Measurements from ENCODE around the gene MYL9. TPM values are rescaled to one million over a fixed set of nuclear protein-coding genes. Genes with fewer than 3 reads are reported as not detected.
A peak's percentile ranks its signal among the peaks of the same experiment; 100 is the strongest.

MYL9 gene
- total RNA-seq, 3 donors from 2014 or later (not counting 1 experiment from before 2014, with no cell fraction given) = 2.7 to 13.5 (median 2.7) TPM

GRCh38 chr20:36574366-36575135 lies 33.2 kb downstream of the MYL9 start:
- ATAC-seq (peak in 1 of 3 donors; percentile 7), DNase-seq (peak; percentile 41 to 71)
- H3K27me3 Mint-ChIP-seq (ENCODE audit: low read depth in 2 of 2) = no peaks in the 10 kb centered on the region
- no peaks in the 10 kb centered on the region for H3K36me3 Mint-ChIP-seq
- H3K4me1 Mint-ChIP-seq = peaks cover 28 to 31% of the 10 kb centered on the region in 2 donors
- H3K9me3 Mint-ChIP-seq = no peaks in the 10 kb centered on the region
- no peaks in the 10 kb centered on the region for H3K9me3 ChIP-seq (ENCODE audit: control insufficient read depth, insufficient read depth, low read length)
- peak overlapping the region; percentile 92 for H3K4me3 Mint-ChIP-seq
- peak overlapping the region; percentile 100 for H3K4me3 ChIP-seq (ENCODE audit: low read length)
- 1% methylated on average over 57 of the region's 69 CpGs for WGBS (ENCODE audit: insufficient coverage)
- no peak for TF ChIP-seq CTCF (IDR thresholded peaks at IDR 0.05)
- H3K27ac ChIP-seq (ENCODE audit: low read length) = peak overlapping the region; percentile 98
- H3K36me3 ChIP-seq (ENCODE audit: control insufficient read depth, insufficient read depth, low read length) = peaks cover 10% of the 10 kb centered on the region
- intact Hi-C loops (cut with micrococcal nuclease) = loop anchor here (5.0 kb wide), 1 partner anchor 73 kb away; the partner anchor contains the start of gene SLA2
- peak overlapping the region; percentile 89 to 90 for H3K27ac Mint-ChIP-seq
- H3K27me3 ChIP-seq (ENCODE audit: control insufficient read depth, insufficient read depth, low read length) = no peaks in the 10 kb centered on the region
- H3K4me1 ChIP-seq (ENCODE audit: control insufficient read depth, insufficient read depth, low read length) = peaks cover 23% of the 10 kb centered on the region

- H3K4me3 ChIP-seq (ENCODE audit: low read length) = no peak overlapping the region
- H3K4me1 ChIP-seq (ENCODE audit: control insufficient read depth, insufficient read depth, low read length) = peaks cover 23% of the 10 kb centered on the region
- no peak for TF ChIP-seq CTCF (IDR thresholded peaks at IDR 0.05)
- peak overlapping the region; percentile 89 to 90 for H3K27ac Mint-ChIP-seq
- peak overlapping the region; percentile 56 for H3K4me3 Mint-ChIP-seq
- no peak overlapping the region for H3K27ac ChIP-seq (ENCODE audit: low read length)
- H3K9me3 Mint-ChIP-seq = no peaks in the 10 kb centered on the region
- H3K27me3 ChIP-seq (ENCODE audit: control insufficient read depth, insufficient read depth, low read length) = no peaks in the 10 kb centered on the region
- peaks cover 28 to 31% of the 10 kb centered on the region in 2 donors for H3K4me1 Mint-ChIP-seq
- H3K36me3 Mint-ChIP-seq = no peaks in the 10 kb centered on the region
- peak in 1 of 2 donors; percentile 2 for DNase-seq
- intact Hi-C loops (cut with micrococcal nuclease) = no loop called here
- H3K9me3 ChIP-seq (ENCODE audit: control insufficient read depth, insufficient read depth, low read length) = no peaks in the 10 kb centered on the region
- WGBS (ENCODE audit: insufficient coverage) = 83% methylated on average over 1 of the region's 1 CpG
- H3K36me3 ChIP-seq (ENCODE audit: control insufficient read depth, insufficient read depth, low read length) = peaks cover 22% of the 10 kb centered on the region
- no peaks in the 10 kb centered on the region for H3K27me3 Mint-ChIP-seq (ENCODE audit: low read depth in 2 of 2)
- ATAC-seq = no peak
Observed at GRCh38 chr20:36576081-36576445, 34.7 kb downstream of the MYL9 start.

GRCh38 chr20:36578356-36579041 lies 37.2 kb downstream of the MYL9 start:
- Histone ChIP-seq H3K4me1 (ENCODE audit: control insufficient read depth, insufficient read depth, low read length) (peaks cover 13% of the 10 kb centered on the region), H3K27ac (ENCODE audit: low read length) (no peak overlapping the region), H3K36me3 (ENCODE audit: control insufficient read depth, insufficient read depth, low read length) (peaks cover 32% of the 10 kb centered on the region), H3K4me3 (ENCODE audit: low read length) (no peak overlapping the region), H3K27me3 (ENCODE audit: control insufficient read depth, insufficient read depth, low read length) (no peaks in the 10 kb centered on the region), H3K9me3 (ENCODE audit: control insufficient read depth, insufficient read depth, low read length) (no peaks in the 10 kb centered on the region)
- Mint-ChIP-seq H3K27ac (no peak overlapping the region), H3K36me3 (no peaks in the 10 kb centered on the region), H3K4me3 (no peak overlapping the region), H3K27me3 (ENCODE audit: low read depth in 2 of 2) (no peaks in the 10 kb centered on the region), H3K9me3 (no peaks in the 10 kb centered on the region), H3K4me1 (peaks cover 15% of the 10 kb centered on the region in 2 donors)
- ATAC-seq = no peak
- intact Hi-C loops (cut with micrococcal nuclease) = no loop called here
- TF ChIP-seq CTCF (IDR thresholded peaks at IDR 0.05) = no peak
- WGBS (ENCODE audit: insufficient coverage) = 97% methylated on average over 15 of the region's 15 CpGs
- peak in 1 of 2 donors; percentile 2 for DNase-seq
